ENCODE data around the gene CYB5A. TPM values are rescaled to one million over a fixed set of nuclear protein-coding genes. Genes with fewer than 3 reads are reported as not detected.

CYB5A gene
- total RNA-seq, 4 donors from 2014 or later, result 360 to 826 (median 618) TPM

- TF ChIP-seq CTCF (IDR thresholded peaks at IDR 0.05; ENCODE audit: low read depth), result no peak
Measured at GRCh38 chr18:74264303-74265020, 27.3 kb downstream of the CYB5A start.

GRCh38 chr18:74261053-74261713 is 30.6 kb downstream of the CYB5A start:
- no peak for TF ChIP-seq CTCF (IDR thresholded peaks at IDR 0.05; ENCODE audit: low read depth)

GRCh38 chr18:74259347-74259746 is 32.4 kb downstream of the CYB5A start:
- no peak for TF ChIP-seq CTCF (IDR thresholded peaks at IDR 0.05; ENCODE audit: low read depth)

- TF ChIP-seq CTCF (IDR thresholded peaks at IDR 0.05; ENCODE audit: low read depth), result no peak
Measured at GRCh38 chr18:74257083-74257482, 34.7 kb downstream of the CYB5A start.

- no peak for TF ChIP-seq CTCF (IDR thresholded peaks at IDR 0.05; ENCODE audit: low read depth)
Measured at GRCh38 chr18:74256190-74256589, 35.6 kb downstream of the CYB5A start.

- TF ChIP-seq CTCF (IDR thresholded peaks at IDR 0.05; ENCODE audit: low read depth), result no peak
Measured at GRCh38 chr18:74255131-74255616, 36.6 kb downstream of the CYB5A start.

- TF ChIP-seq CTCF (IDR thresholded peaks at IDR 0.05; ENCODE audit: low read depth), result no peak
Measured at GRCh38 chr18:74252039-74252395, 39.7 kb downstream of the CYB5A start.

Data from subcutaneous adipose tissue (tissue), 4 donors.